ENCODE measurements around the gene BPIFB2. TPM values are rescaled to one million over a fixed set of nuclear protein-coding genes. Genes with fewer than 3 reads are reported as not detected.

BPIFB2 gene
- polyA plus RNA-seq, 2 donors: 0.08 to 0.85 TPM

DNA sequence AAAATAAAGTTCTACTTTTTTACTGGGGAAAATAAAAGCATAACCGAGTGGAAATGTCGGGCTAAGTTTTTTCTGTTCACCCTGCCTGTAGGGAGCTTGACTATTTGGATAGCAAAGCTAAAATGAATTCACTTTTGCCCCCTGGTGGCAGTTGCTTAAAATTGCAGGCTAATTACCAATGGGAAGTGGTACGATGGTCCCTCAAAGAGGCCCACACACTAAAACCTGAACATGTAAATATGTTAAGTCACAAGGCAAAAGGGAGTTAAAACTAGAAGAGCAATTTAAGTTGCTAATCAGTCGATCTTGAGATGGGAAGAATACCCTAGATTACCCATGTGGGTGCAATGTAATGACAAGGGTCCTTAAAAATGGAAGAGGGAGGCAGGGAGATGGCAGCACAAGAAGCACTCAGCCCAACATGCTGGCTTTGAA lies 2.4 kb upstream of the BPIFB2 start:
- H3K27ac ChIP-seq (ENCODE audit: low read depth in 2 of 2, low read length in 1 of 2): no peak overlapping the region
- no peak overlapping the region for H3K4me3 ChIP-seq (ENCODE audit: low read depth in 1 of 2, low read length in 2 of 2)
- WGBS, 2 donors: 55% methylated on average over 4 of the region's 4 CpGs
- H3K4me1 ChIP-seq (ENCODE audit: control insufficient read depth in 2 of 2, insufficient read depth in 2 of 2, low read length in 1 of 2): no peaks in the 10 kb centered on the region
- no peaks in the 10 kb centered on the region for H3K27me3 ChIP-seq (ENCODE audit: control insufficient read depth in 1 of 2, insufficient read depth in 2 of 2, low read length in 2 of 2)
- H3K9me3 ChIP-seq (ENCODE audit: control insufficient read depth in 2 of 2, insufficient read depth in 1 of 2, low read depth in 1 of 2, low read length in 1 of 2): peaks cover 0 to 3% of the 10 kb centered on the region in 2 donors
- H3K36me3 ChIP-seq (ENCODE audit: control insufficient read depth in 2 of 2, insufficient read depth in 2 of 2, low read length in 1 of 2): no peaks in the 10 kb centered on the region

DNA sequence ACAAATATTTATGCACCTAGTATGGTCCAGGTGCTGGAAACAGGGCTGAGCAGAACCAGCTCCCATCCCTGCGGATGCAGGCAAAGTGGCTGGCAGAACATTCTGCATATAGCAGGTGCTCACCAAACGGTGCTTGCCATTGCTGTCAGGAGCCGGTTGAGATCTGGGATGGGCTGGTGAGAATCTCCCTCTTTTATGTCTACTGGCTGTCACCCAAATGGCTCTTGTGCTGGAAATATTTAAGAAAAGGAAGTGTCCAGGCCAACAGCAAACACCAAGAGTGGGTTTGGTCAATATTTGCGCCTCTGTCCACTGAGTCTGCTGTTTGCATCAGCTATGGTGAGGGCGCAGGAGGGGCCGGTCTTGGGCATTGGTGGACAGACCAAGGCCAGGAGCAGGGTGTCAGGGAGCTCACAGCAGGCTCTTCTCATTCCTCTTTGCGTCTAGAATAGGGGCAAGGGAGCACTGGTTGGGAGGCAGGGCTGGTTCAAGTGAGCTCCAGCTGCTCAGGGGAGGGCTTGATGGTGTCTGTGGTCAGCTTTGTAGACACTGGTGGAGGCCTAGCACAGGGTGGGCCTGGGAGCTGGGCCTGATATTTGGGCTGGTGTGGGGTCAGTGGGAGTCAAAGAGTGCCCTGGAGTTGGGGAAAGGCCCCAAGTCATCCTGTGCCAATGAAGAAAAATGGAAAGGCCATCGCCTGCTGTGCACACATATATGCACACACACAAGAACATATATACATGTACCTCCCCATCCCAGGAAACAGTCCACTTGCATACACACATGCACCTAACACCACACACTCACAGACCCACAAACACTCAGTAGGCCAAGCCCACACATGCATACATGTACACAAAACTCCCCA lies 1.4 kb upstream of the BPIFB2 start:
- 74 to 78% methylated on average over 8 of the region's 8 CpGs for WGBS, 2 donors
- Histone ChIP-seq H3K36me3 (ENCODE audit: control insufficient read depth in 2 of 2, insufficient read depth in 2 of 2, low read length in 1 of 2) (no peaks in the 10 kb centered on the region), H3K4me1 (ENCODE audit: control insufficient read depth in 2 of 2, insufficient read depth in 2 of 2, low read length in 1 of 2) (no peaks in the 10 kb centered on the region), H3K27ac (ENCODE audit: low read depth in 2 of 2, low read length in 1 of 2) (no peak overlapping the region), H3K27me3 (ENCODE audit: control insufficient read depth in 1 of 2, insufficient read depth in 2 of 2, low read length in 2 of 2) (no peaks in the 10 kb centered on the region), H3K9me3 (ENCODE audit: control insufficient read depth in 2 of 2, insufficient read depth in 1 of 2, low read depth in 1 of 2, low read length in 1 of 2) (peaks cover 0 to 3% of the 10 kb centered on the region in 2 donors), H3K4me3 (ENCODE audit: low read depth in 1 of 2, low read length in 2 of 2) (no peak overlapping the region)

DNA sequence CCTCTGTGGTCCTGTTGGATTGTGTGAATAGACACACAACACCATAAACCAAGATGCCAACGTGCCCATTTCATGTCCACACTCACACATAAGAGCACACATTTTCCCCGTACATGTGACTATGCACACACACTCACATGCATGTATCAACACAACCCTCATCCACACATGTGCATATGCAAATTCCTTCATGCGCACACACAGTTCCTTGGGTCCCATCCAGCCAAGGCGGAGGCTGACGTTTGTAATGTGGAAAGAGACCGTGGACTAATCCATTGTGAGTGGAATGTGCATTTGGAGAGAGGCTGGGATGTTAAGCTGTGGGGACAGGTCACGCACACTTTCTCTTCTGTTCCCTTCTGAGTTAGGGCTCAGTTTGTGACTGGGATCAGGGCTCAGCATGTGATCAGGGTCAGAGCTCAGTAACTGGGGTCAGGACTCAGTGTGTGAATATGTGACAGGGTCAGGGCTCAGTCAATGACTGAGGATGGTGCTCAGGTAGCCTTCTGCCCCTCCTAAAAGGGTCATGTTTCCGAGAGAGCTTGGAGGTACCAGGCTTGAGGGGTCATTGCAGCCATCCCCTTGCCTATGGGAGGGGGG lies 628 bp upstream of the BPIFB2 start:
- Histone ChIP-seq H3K36me3 (ENCODE audit: control insufficient read depth in 2 of 2, insufficient read depth in 2 of 2, low read length in 1 of 2) (no peaks in the 10 kb centered on the region), H3K9me3 (ENCODE audit: control insufficient read depth in 2 of 2, insufficient read depth in 1 of 2, low read depth in 1 of 2, low read length in 1 of 2) (peaks cover 0 to 3% of the 10 kb centered on the region in 2 donors), H3K27me3 (ENCODE audit: control insufficient read depth in 1 of 2, insufficient read depth in 2 of 2, low read length in 2 of 2) (no peaks in the 10 kb centered on the region), H3K27ac (ENCODE audit: low read depth in 2 of 2, low read length in 1 of 2) (no peak overlapping the region), H3K4me1 (ENCODE audit: control insufficient read depth in 2 of 2, insufficient read depth in 2 of 2, low read length in 1 of 2) (no peaks in the 10 kb centered on the region), H3K4me3 (ENCODE audit: low read depth in 1 of 2, low read length in 2 of 2) (no peak overlapping the region)
- 83% methylated on average over 8 of the region's 8 CpGs for WGBS, 2 donors

DNA sequence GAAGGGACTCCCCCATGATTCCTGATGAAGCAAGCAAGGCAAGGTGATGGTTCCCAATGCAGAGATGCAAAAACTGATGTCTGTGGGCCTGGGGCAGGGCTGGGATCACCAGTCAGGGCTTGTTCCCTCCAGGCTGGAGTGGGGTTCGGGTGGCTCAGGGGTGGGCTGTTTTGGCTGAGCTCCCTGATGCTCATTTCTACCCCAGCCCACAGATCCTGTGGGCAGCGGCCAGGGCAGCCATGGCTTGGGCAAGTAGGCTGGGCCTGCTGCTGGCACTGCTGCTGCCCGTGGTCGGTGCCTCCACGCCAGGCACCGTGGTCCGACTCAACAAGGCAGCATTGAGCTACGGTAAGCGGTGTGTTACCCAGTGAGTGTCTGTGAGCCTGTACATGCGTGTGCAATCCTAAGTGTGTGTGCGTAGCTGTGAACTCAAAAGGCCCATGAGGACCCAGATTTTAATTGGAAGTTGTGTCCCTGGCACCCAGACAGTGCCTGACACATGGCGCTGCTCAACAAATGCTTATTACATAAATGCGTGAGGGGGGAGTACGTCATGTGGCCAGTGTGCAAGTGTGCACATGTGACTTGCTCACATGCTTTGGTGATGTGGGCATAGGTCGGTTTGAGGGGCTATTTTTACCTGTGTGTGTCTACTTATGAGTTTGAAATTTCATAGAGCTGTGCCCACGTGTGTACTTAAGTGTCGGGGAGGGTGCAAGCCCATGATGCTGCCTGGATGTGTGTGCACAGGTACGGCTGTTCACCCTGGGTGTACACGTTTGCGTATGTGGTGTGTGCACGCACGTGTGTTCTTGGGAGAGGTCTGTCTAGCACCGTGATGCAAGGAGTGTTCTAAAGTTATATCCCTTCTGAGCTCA lies 1.1 kb downstream of the BPIFB2 start:
- Histone ChIP-seq H3K36me3 (ENCODE audit: control insufficient read depth in 2 of 2, insufficient read depth in 2 of 2, low read length in 1 of 2) (no peaks in the 10 kb centered on the region), H3K27ac (ENCODE audit: low read depth in 2 of 2, low read length in 1 of 2) (no peak overlapping the region), H3K4me3 (ENCODE audit: low read depth in 1 of 2, low read length in 2 of 2) (no peak overlapping the region), H3K27me3 (ENCODE audit: control insufficient read depth in 1 of 2, insufficient read depth in 2 of 2, low read length in 2 of 2) (no peaks in the 10 kb centered on the region), H3K9me3 (ENCODE audit: control insufficient read depth in 2 of 2, insufficient read depth in 1 of 2, low read depth in 1 of 2, low read length in 1 of 2) (peaks cover 0 to 3% of the 10 kb centered on the region in 2 donors), H3K4me1 (ENCODE audit: control insufficient read depth in 2 of 2, insufficient read depth in 2 of 2, low read length in 1 of 2) (no peaks in the 10 kb centered on the region)
- 80 to 87% methylated on average over 23 of the region's 23 CpGs for WGBS, 2 donors

DNA sequence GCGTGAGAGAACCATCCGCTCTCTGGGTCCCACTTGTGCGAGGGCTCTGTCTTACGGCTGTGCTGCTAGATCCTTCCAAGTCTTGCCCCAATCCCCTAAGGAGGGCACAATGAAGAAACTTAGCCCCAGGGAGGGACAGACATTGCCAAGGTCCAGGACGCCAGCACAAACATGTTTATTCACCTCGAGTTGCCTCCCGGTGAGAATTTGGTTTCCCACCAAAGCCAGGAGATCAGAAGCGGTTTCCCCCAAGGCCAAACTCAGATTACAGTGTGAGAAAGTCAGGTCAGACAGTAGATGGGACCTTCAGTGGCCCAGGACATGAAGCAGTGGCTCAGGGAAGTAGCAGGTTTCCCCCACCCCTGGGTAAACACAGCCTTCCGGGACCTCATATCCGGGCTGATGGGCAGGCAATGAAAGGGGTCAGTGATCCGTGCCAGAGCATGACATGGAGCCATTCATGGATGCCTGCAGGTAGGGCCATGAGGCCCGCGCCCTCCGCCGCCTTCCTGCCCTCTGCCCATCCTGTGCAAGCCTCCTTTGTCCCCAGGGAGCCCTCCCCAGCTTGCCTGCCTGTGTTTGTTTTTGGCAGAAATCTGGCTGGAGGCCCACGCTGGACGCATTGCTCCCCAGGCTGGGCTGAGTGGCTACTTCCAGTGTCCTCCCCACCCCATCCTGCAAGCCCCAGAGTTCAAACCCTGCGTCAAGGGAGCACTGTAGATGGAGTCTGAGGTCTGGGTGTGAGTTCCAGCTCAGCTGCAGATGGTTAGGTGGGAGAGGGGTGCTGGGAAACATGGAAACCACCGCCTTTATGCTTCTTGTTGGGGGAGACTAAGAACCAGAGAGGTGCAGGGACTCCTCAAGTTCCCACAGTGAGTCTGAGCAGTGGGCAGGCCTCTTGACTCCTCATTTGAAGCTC lies 2.0 kb downstream of the BPIFB2 start:
- WGBS, 2 donors: 47 to 54% methylated on average over 19 of the region's 19 CpGs
- Histone ChIP-seq H3K9me3 (ENCODE audit: control insufficient read depth in 2 of 2, insufficient read depth in 1 of 2, low read depth in 1 of 2, low read length in 1 of 2) (peaks cover 0 to 3% of the 10 kb centered on the region in 2 donors), H3K27me3 (ENCODE audit: control insufficient read depth in 1 of 2, insufficient read depth in 2 of 2, low read length in 2 of 2) (no peaks in the 10 kb centered on the region), H3K4me3 (ENCODE audit: low read depth in 1 of 2, low read length in 2 of 2) (no peak overlapping the region), H3K27ac (ENCODE audit: low read depth in 2 of 2, low read length in 1 of 2) (no peak overlapping the region), H3K36me3 (ENCODE audit: control insufficient read depth in 2 of 2, insufficient read depth in 2 of 2, low read length in 1 of 2) (no peaks in the 10 kb centered on the region), H3K4me1 (ENCODE audit: control insufficient read depth in 2 of 2, insufficient read depth in 2 of 2, low read length in 1 of 2) (no peaks in the 10 kb centered on the region)

DNA sequence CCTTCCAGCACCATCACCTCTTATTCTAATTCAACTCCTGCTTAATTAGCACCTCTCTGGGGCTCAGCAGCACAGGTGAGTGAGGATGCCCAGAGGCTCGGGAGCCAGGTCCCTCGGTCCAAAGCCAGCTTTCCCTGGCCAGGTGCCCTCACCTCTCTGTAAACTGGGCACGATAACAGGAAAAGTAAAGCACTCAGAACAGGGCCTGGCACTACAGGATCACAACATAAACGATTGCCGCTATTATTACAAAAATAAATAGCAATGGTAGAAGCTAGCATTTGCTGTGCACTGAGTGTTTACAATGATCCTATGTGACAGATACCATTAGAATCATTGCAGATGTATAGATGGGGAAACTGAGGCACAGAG lies 2.6 kb downstream of the BPIFB2 start:
- Histone ChIP-seq H3K4me3 (ENCODE audit: low read depth in 1 of 2, low read length in 2 of 2) (no peak overlapping the region), H3K4me1 (ENCODE audit: control insufficient read depth in 2 of 2, insufficient read depth in 2 of 2, low read length in 1 of 2) (no peaks in the 10 kb centered on the region), H3K27me3 (ENCODE audit: control insufficient read depth in 1 of 2, insufficient read depth in 2 of 2, low read length in 2 of 2) (no peaks in the 10 kb centered on the region), H3K27ac (ENCODE audit: low read depth in 2 of 2, low read length in 1 of 2) (no peak overlapping the region), H3K9me3 (ENCODE audit: control insufficient read depth in 2 of 2, insufficient read depth in 1 of 2, low read depth in 1 of 2, low read length in 1 of 2) (peaks cover 0 to 3% of the 10 kb centered on the region in 2 donors), H3K36me3 (ENCODE audit: control insufficient read depth in 2 of 2, insufficient read depth in 2 of 2, low read length in 1 of 2) (no peaks in the 10 kb centered on the region)
- 48 to 52% methylated on average over 5 of the region's 5 CpGs for WGBS, 2 donors

DNA sequence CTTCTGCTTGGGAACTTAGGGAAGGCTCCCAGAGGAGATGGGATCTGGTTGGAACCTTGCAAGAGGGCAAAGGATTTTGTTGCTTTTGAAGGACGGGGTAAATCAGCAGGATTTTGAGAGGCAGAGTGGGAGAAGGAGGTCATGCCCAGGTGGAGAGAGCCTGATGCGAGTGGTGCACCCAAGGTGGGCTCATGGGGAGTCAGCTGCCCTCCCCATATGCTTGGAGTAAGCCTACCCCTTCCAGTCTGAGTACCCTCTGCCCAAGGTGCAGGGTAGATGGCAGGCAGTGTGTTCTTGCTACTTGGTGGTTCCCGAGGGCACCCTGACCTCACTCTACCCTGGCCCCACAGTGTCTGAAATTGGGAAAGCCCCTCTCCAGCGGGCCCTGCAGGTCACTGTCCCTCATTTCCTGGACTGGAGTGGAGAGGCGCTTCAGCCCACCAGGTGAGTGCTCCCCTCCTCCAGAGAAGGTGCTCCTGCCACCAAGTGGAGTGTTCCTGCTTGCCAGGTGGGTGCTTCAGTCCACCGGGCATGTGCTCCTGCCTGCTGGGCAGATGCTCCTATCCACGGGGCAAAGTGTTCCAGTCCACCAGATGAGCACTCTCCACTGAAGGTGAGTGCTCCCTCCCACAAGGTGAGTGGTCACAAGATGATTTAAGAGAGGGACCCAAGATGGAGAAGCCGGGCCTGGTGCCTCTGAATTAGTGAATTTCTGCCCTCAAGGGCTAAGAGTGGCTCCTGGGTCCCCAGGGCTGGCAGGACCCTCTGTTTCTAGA lies 3.4 kb downstream of the BPIFB2 start:
- H3K4me1 ChIP-seq (ENCODE audit: control insufficient read depth in 2 of 2, insufficient read depth in 2 of 2, low read length in 1 of 2): no peaks in the 10 kb centered on the region
- WGBS, 2 donors: 81% methylated on average over 8 of the region's 8 CpGs

DNA sequence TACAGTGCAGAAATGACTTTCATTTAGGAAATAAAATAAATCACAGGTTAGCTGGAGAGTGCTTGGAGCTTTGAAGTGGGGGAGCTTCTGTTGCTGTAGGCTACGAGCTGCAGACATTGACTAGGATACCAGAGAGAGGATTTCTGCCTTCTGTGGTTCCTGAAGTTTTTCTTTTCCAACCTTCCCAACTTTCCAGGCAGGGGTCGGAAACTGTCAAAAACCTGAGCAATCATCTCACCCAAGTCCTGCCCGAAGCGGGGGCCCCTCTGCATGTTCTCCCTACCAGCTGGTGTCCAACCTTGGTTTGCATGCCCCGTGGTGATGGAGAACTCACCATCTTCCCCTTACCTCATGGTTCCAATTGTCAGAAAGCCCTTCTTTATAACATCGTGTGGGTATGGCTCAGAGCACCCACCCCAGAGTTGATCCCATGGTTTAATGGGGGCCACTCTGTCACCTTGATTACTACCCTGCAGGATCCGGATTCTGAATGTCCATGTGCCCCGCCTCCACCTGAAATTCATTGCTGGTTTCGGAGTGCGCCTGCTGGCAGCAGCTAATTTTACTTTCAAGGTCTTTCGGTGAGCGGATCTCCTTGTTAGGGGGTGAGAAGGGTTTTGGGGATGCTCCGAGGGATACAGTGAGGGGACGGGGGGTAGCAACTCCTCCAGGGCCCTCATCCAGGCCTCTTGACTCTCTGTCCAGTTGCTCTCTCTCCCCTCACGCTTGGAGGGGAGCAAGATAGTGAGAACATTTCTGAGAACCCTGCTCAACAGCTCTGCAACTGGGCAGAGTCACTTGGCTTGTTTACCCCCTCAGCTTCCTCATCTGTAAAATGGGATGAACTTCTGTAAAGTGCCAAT lies 5.1 kb downstream of the BPIFB2 start:
- Histone ChIP-seq H3K27ac (ENCODE audit: low read depth in 2 of 2, low read length in 1 of 2) (no peak overlapping the region), H3K4me1 (ENCODE audit: control insufficient read depth in 2 of 2, insufficient read depth in 2 of 2, low read length in 1 of 2) (no peaks in the 10 kb centered on the region), H3K9me3 (ENCODE audit: control insufficient read depth in 2 of 2, insufficient read depth in 1 of 2, low read depth in 1 of 2, low read length in 1 of 2) (no peaks in the 10 kb centered on the region), H3K27me3 (ENCODE audit: control insufficient read depth in 1 of 2, insufficient read depth in 2 of 2, low read length in 2 of 2) (no peaks in the 10 kb centered on the region), H3K36me3 (ENCODE audit: control insufficient read depth in 2 of 2, insufficient read depth in 2 of 2, low read length in 1 of 2) (no peaks in the 10 kb centered on the region), H3K4me3 (ENCODE audit: low read depth in 1 of 2, low read length in 2 of 2) (no peak overlapping the region)
- WGBS, 2 donors: 81 to 82% methylated on average over 15 of the region's 15 CpGs

More for the DNA sequence above, 3.4 kb downstream of the BPIFB2 start:
- Histone ChIP-seq H3K36me3 (ENCODE audit: control insufficient read depth in 2 of 2, insufficient read depth in 2 of 2, low read length in 1 of 2) (no peaks in the 10 kb centered on the region), H3K27me3 (ENCODE audit: control insufficient read depth in 1 of 2, insufficient read depth in 2 of 2, low read length in 2 of 2) (no peaks in the 10 kb centered on the region), H3K4me3 (ENCODE audit: low read depth in 1 of 2, low read length in 2 of 2) (no peak overlapping the region), H3K27ac (ENCODE audit: low read depth in 2 of 2, low read length in 1 of 2) (no peak overlapping the region), H3K9me3 (ENCODE audit: control insufficient read depth in 2 of 2, insufficient read depth in 1 of 2, low read depth in 1 of 2, low read length in 1 of 2) (no peaks in the 10 kb centered on the region)

Measured in esophagus (tissue), 2 donors.